Progenitor cell of endocrine pancreas (in vitro differentiated cells): ENCODE measurements around the gene LRG1. TPM values are rescaled to one million over a fixed set of nuclear protein-coding genes. Genes with fewer than 3 reads are reported as not detected.
A peak's percentile ranks its signal among the peaks of the same experiment; 100 is the strongest.

ENCODE experiments used
- DNase-seq: peaks from one replicate; pipeline ENCODE4 v3.0.0; 2021; ENCODE audit warnings: low spot score; ENCODE audit not compliant: unreplicated experiment
- H3K27ac Mint-ChIP-seq: 2 replicates; pipeline ENCODE4 v1.8.0; 2021; ENCODE audit warnings: mild to moderate bottlenecking, moderate library complexity, mixed read lengths
- H3K27me3 Mint-ChIP-seq: 2 replicates; pipeline ENCODE4 v1.8.0; 2021; ENCODE audit warnings: mixed read lengths
- H3K36me3 Mint-ChIP-seq: 2 replicates; pipeline ENCODE4 v1.8.0; 2022; ENCODE audit warnings: mixed read lengths; ENCODE audit not compliant: insufficient read depth
- H3K4me1 Mint-ChIP-seq: 2 replicates; pipeline ENCODE4 v1.8.0; 2021; ENCODE audit warnings: low read depth, mixed read lengths
- H3K4me3 Mint-ChIP-seq: 2 replicates; pipeline ENCODE4 v1.8.0; 2021; ENCODE audit warnings: low read depth, mild to moderate bottlenecking, moderate library complexity, mixed read lengths
- H3K9me3 Mint-ChIP-seq: 2 replicates; pipeline ENCODE4 v1.8.0; 2021; ENCODE audit warnings: low read depth, mixed read lengths
- total RNA-seq: library from RNA; stranded (reverse); gene quantifications from 2 replicates; pipeline ENCODE4 v1.2.1, GENCODE V29; 2021
- TF ChIP-seq, protein P1 (sequence below): fragments of 200-600 bp; sonication (generic); IDR thresholded peaks from one replicate; pipeline ENCODE4 v1.5.0; 2021; ENCODE audit warnings: antibody characterized with exemption, mild to moderate bottlenecking; ENCODE audit not compliant: unreplicated experiment

Gene LRG1
- total RNA-seq, 1 donor from 2014 or later: 0.34 TPM

DNA sequence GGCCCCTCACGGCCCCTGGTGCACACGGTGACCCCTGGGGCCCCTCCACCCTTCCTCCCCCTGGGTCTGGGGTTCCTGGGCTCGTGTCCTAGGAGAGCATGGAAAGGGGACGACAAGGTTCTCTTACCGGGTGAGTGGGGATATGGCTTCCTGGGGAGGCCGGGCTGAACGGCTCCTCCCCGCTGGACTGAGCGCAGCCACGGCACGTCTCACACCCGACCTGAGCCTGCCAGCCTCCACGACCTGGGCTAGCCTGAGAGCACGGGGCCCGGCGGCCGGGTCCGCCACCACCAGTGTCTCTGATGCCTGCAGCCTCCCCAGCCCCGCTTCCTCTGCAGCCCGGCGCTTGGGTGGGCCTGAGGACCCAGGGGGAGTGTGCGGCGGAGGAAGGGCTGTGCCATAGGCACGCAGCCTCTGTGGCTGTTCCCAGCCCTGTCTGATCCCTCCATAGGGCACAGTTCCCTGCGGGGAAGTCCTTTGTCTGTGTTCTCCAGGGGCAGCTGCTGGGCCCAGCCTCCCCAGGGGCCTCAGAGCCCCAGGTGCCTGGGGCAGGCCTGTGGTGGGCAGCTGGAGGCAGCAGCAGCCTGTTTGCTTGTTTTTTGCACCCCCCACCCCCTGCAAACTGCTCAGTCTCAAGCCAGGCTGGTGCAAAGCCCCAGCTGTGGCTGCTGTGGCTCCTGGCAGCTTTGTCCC, 36.6 kb downstream of the LRG1 start:
- H3K4me3 Mint-ChIP-seq: no peak overlapping the region
- TF ChIP-seq, protein P1, sequence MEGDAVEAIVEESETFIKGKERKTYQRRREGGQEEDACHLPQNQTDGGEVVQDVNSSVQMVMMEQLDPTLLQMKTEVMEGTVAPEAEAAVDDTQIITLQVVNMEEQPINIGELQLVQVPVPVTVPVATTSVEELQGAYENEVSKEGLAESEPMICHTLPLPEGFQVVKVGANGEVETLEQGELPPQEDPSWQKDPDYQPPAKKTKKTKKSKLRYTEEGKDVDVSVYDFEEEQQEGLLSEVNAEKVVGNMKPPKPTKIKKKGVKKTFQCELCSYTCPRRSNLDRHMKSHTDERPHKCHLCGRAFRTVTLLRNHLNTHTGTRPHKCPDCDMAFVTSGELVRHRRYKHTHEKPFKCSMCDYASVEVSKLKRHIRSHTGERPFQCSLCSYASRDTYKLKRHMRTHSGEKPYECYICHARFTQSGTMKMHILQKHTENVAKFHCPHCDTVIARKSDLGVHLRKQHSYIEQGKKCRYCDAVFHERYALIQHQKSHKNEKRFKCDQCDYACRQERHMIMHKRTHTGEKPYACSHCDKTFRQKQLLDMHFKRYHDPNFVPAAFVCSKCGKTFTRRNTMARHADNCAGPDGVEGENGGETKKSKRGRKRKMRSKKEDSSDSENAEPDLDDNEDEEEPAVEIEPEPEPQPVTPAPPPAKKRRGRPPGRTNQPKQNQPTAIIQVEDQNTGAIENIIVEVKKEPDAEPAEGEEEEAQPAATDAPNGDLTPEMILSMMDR: no peak

DNA sequence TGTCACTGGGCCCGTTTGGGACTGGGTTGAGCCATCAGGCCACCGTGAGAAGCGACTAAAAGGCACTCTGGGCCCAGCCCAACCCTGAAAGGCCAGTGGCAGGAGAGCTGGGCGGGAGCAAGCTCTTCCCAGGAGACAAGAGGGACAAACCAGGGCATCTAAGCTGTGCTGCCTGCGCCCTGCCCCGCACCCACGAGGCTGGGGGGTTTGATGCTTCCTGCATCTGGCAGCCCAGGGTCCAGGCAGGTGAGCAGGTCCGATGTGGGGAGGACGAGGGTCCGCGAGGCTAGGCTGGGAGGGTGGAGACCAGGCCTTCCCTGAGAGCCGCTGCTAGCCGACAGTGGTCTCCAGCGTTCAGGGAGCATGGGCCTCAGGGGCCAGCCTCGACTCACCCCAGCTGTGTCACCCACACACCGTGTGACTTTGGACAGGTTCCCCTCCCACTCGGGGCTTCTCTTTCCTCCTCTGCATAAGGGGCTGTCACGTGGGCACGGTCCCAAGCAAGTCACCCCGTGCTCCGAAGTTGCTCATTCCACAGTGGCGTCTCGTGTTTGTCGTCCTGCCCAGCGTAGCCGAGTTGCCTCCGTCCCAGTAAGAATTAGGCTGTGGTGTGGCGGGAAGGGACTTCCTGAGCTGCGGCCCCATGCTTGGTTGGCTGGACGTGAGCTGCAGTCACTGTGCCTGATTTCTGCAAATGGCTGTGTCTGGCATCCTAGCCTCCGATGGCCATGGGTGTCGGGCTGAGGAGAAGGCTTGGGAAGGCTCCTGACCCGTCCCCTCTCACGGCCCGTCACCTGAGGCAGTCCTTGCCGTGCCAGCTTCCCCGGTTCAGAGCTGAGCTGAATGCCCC, 37.3 kb downstream of the LRG1 start:
- Mint-ChIP-seq H3K4me3 (no peak overlapping the region), H3K36me3 (peaks cover 16% of the 10 kb centered on the region), H3K27me3 (no peaks in the 10 kb centered on the region), H3K27ac (no peak overlapping the region), H3K9me3 (no peaks in the 10 kb centered on the region), H3K4me1 (no peaks in the 10 kb centered on the region)
- TF ChIP-seq, protein P1: no peak
- DNase-seq: no peak

More for the DNA sequence above, 36.6 kb downstream of the LRG1 start:
- Mint-ChIP-seq H3K36me3 (peaks cover 16% of the 10 kb centered on the region), H3K27me3 (no peaks in the 10 kb centered on the region), H3K27ac (no peak overlapping the region), H3K9me3 (no peaks in the 10 kb centered on the region), H3K4me1 (no peaks in the 10 kb centered on the region)
- no peak for DNase-seq

DNA sequence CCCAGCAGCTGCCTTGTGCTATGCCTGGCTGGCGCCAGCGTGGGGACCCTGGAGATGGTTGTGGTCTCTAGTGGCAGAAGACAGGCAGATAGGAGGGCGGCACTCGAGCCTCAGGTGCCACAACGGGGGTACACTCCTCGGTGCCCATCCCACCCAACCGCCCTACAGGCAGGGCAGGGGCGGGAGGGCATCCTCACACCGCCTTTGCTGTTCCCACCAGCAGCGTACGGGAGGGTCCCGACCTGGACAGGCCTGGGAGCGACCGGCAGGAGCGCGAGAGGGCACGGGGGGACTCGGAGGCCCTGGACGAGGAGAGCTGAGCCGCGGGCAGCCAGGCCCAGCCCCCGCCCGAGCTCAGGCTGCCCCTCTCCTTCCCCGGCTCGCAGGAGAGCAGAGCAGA, 38.1 kb downstream of the LRG1 start:
- no peak for DNase-seq
- TF ChIP-seq, protein P1: no peak
- Mint-ChIP-seq H3K36me3 (peaks cover 15% of the 10 kb centered on the region), H3K4me1 (no peaks in the 10 kb centered on the region), H3K9me3 (no peaks in the 10 kb centered on the region), H3K4me3 (no peak overlapping the region), H3K27ac (no peak overlapping the region), H3K27me3 (no peaks in the 10 kb centered on the region)

DNA sequence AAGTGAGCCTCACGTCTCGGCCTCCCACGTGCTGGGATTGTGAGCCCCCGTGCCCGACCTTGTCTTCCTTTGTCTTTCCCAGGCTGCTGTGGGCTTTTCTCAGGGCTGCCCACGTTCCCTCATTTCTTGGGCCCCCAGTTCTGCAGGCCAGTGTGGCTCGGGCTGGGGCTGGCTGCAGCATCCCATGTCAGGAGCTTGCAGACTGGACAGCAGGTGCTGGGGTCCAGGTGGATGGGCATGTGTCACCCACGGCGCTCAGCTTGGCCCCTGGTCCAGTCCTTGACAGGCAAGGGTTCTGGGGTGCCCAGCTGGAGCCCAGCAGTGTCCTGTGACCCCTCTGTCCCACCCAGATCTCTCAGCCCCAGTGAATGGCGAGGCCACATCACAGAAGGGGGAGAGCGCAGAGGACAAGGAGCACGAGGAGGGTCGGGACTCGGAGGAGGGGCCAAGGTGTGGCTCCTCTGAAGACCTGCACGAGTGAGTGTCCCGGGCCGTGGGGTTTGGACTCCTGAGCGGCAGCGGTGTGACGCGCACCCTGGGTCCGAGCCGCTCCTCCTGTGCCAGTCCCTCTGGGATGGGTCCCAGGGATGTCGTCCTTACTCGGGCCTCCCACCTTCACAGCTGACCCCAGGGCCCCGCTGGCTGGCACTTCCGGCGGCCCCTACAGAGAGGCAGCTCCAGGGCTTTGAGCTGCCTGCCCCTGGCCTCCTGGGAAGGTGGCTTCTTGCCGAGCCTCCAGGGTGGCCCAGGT, 38.8 kb downstream of the LRG1 start:
- Mint-ChIP-seq H3K4me1 (no peaks in the 10 kb centered on the region), H3K9me3 (no peaks in the 10 kb centered on the region), H3K27me3 (no peaks in the 10 kb centered on the region), H3K27ac (peak overlapping the region; percentile 52), H3K36me3 (peaks cover 9% of the 10 kb centered on the region), H3K4me3 (no peak overlapping the region)
- no peak for DNase-seq
- TF ChIP-seq, protein P1: no peak

DNA sequence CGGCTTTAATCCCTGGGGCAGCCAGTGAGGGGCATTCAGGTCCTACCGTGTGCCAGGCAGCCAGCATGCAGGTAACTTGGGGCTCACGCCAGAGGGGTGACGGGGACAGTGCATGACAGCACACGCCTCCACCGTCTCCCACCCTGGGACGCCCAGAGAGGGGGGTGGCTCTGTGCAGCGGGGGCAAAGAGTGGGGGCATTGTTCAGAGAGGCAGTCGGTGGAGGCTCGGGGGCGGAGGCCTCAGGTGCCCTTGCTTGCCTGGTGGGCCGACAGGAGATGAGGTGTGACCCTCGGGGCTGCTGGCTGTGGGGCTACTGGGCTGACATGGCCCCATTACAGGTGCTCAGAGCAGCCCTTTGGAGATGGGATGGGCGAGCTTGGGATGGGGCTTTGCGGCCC, 40.0 kb downstream of the LRG1 start:
- H3K27ac Mint-ChIP-seq: no peak overlapping the region
- no peaks in the 10 kb centered on the region for H3K27me3 Mint-ChIP-seq
- peaks cover 4% of the 10 kb centered on the region for H3K36me3 Mint-ChIP-seq
- TF ChIP-seq, protein P1: no peak
- no peak overlapping the region for H3K4me3 Mint-ChIP-seq
- no peaks in the 10 kb centered on the region for H3K9me3 Mint-ChIP-seq
- no peaks in the 10 kb centered on the region for H3K4me1 Mint-ChIP-seq
- no peak for DNase-seq
